Adipocyte (in vitro differentiated cells): ENCODE measurements around the gene PTDSS2.
"Not testable (repeated sequence)": the region's sequence is repeated elsewhere in the genome, so short reads cannot be mapped to it uniquely, and the experiment has no call there.

Source experiments
- DNase-seq: peaks from one replicate; pipeline ENCODE4 v3.0.0-alpha.2; 2015; ENCODE audit warnings: low read depth
- H3K27me3 ChIP-seq: replicated peaks from 2 replicates; pipeline ENCODE4 v1.7.0; 2013; ENCODE audit warnings: mild to moderate bottlenecking, low read length, moderate library complexity; ENCODE audit not compliant: control insufficient read depth, insufficient read depth
- H3K36me3 ChIP-seq: 2 replicates; pipeline ENCODE4 v1.7.0; 2013; ENCODE audit warnings: low read length, mild to moderate bottlenecking, moderate library complexity; ENCODE audit not compliant: control insufficient read depth, insufficient read depth, severe bottlenecking
- H3K4me1 ChIP-seq: 2 replicates; pipeline ENCODE4 v1.7.0; 2013; ENCODE audit warnings: mild to moderate bottlenecking, low read length, moderate library complexity; ENCODE audit not compliant: control insufficient read depth, insufficient read depth
- H3K4me3 ChIP-seq: 2 replicates; pipeline ENCODE4 v1.7.0; 2013; ENCODE audit warnings: mild to moderate bottlenecking, low read length, moderate library complexity
- H3K9ac ChIP-seq: 2 replicates; pipeline ENCODE4 v1.7.0; 2013; ENCODE audit warnings: mild to moderate bottlenecking, low read length, moderate library complexity
- H3K9me3 ChIP-seq: 2 replicates; pipeline ENCODE4 v1.7.0; 2013; ENCODE audit warnings: mild to moderate bottlenecking, low read length, moderate library complexity; ENCODE audit not compliant: control insufficient read depth

The PTDSS2 gene

GRCh38 chr11:449889-450808 is at the start of gene PTDSS2:
TSS of gene PTDSS2 (plus strand) at chr11:450279. CDS start at chr11:450456, 177 bp downstream.
- Histone ChIP-seq H3K36me3 (peaks cover 10% of the 10 kb centered on the region), H3K9me3 (no peaks in the 10 kb centered on the region), H3K9ac (peak within 1 kb of the TSS; percentile 95), H3K27me3 (no peaks in the 10 kb centered on the region), H3K4me1 (peaks cover 20% of the 10 kb centered on the region), H3K4me3 (peak within 1 kb of the TSS; percentile 89)
- DNase-seq: peak; percentile 99

- not testable (repeated sequence) for H3K36me3 ChIP-seq, DNase-seq, H3K9ac ChIP-seq, H3K4me3 ChIP-seq, H3K4me1 ChIP-seq, H3K9me3 ChIP-seq, H3K27me3 ChIP-seq
These were observed 48.9 kb upstream of the PTDSS2 start for GRCh38 chr11:401196-401595.

GRCh38 chr11:403021-403760 is 46.9 kb upstream of the PTDSS2 start:
- H3K9ac ChIP-seq: no peak overlapping the region
- H3K4me3 ChIP-seq: no peak overlapping the region
- H3K36me3 ChIP-seq: no peaks in the 10 kb centered on the region
- H3K4me1 ChIP-seq: peaks cover 11% of the 10 kb centered on the region
- H3K27me3 ChIP-seq: no peaks in the 10 kb centered on the region
- no peak for DNase-seq
- no peaks in the 10 kb centered on the region for H3K9me3 ChIP-seq

- H3K27me3 ChIP-seq: no peaks in the 10 kb centered on the region
- peaks cover 11% of the 10 kb centered on the region for H3K4me1 ChIP-seq
- H3K9ac ChIP-seq: no peak overlapping the region
- no peaks in the 10 kb centered on the region for H3K9me3 ChIP-seq
- H3K36me3 ChIP-seq: no peaks in the 10 kb centered on the region
- DNase-seq: no peak
- no peak overlapping the region for H3K4me3 ChIP-seq
These were observed 46.2 kb upstream of the PTDSS2 start for GRCh38 chr11:403761-404431.

- no peak overlapping the region for H3K4me3 ChIP-seq
- peak overlapping the region; percentile 72 for H3K9ac ChIP-seq
- no peak for DNase-seq
- H3K36me3 ChIP-seq: no peaks in the 10 kb centered on the region
- H3K9me3 ChIP-seq: no peaks in the 10 kb centered on the region
- H3K27me3 ChIP-seq: peaks cover under 1% of the 10 kb centered on the region
- peaks cover 11% of the 10 kb centered on the region for H3K4me1 ChIP-seq
These were observed 45.4 kb upstream of the PTDSS2 start for GRCh38 chr11:404551-405264.

GRCh38 chr11:405323-405953 is 44.6 kb upstream of the PTDSS2 start:
- peak overlapping the region; percentile 73 for H3K9ac ChIP-seq
- peaks cover 6% of the 10 kb centered on the region for H3K27me3 ChIP-seq
- H3K9me3 ChIP-seq: no peaks in the 10 kb centered on the region
- H3K4me3 ChIP-seq: peak overlapping the region; percentile 79
- H3K4me1 ChIP-seq: peaks cover 11% of the 10 kb centered on the region
- H3K36me3 ChIP-seq: no peaks in the 10 kb centered on the region
- no peak for DNase-seq

- peak overlapping the region; percentile 79 for H3K4me3 ChIP-seq
- H3K36me3 ChIP-seq: no peaks in the 10 kb centered on the region
- H3K4me1 ChIP-seq: peaks cover 11% of the 10 kb centered on the region
- H3K27me3 ChIP-seq: peaks cover 6% of the 10 kb centered on the region
- no peaks in the 10 kb centered on the region for H3K9me3 ChIP-seq
- DNase-seq: no peak
- peak overlapping the region; percentile 73 for H3K9ac ChIP-seq
These were observed 43.9 kb upstream of the PTDSS2 start for GRCh38 chr11:405954-406795.

- Histone ChIP-seq H3K27me3 (peaks cover 6% of the 10 kb centered on the region), H3K9ac (peak overlapping the region; percentile 73), H3K4me1 (peaks cover 11% of the 10 kb centered on the region), H3K9me3 (no peaks in the 10 kb centered on the region), H3K36me3 (no peaks in the 10 kb centered on the region), H3K4me3 (peak overlapping the region; percentile 79)
- peak; percentile 79 for DNase-seq
These were observed 43.1 kb upstream of the PTDSS2 start for GRCh38 chr11:406796-407650.

- H3K36me3 ChIP-seq: no peaks in the 10 kb centered on the region
- H3K9ac ChIP-seq: no peak overlapping the region
- H3K4me1 ChIP-seq: peaks cover 11% of the 10 kb centered on the region
- H3K4me3 ChIP-seq: no peak overlapping the region
- no peak for DNase-seq
- H3K9me3 ChIP-seq: no peaks in the 10 kb centered on the region
- peaks cover 6% of the 10 kb centered on the region for H3K27me3 ChIP-seq
These were observed 42.4 kb upstream of the PTDSS2 start for GRCh38 chr11:407651-408123.
